Measurements from ENCODE around the gene NRXN3.

- TF ChIP-seq, protein P1, sequence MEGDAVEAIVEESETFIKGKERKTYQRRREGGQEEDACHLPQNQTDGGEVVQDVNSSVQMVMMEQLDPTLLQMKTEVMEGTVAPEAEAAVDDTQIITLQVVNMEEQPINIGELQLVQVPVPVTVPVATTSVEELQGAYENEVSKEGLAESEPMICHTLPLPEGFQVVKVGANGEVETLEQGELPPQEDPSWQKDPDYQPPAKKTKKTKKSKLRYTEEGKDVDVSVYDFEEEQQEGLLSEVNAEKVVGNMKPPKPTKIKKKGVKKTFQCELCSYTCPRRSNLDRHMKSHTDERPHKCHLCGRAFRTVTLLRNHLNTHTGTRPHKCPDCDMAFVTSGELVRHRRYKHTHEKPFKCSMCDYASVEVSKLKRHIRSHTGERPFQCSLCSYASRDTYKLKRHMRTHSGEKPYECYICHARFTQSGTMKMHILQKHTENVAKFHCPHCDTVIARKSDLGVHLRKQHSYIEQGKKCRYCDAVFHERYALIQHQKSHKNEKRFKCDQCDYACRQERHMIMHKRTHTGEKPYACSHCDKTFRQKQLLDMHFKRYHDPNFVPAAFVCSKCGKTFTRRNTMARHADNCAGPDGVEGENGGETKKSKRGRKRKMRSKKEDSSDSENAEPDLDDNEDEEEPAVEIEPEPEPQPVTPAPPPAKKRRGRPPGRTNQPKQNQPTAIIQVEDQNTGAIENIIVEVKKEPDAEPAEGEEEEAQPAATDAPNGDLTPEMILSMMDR (IDR thresholded peaks at IDR 0.05), result no peak
- TF ChIP-seq SIN3A (IDR thresholded peaks at IDR 0.05; ENCODE audit: borderline replicate concordance, insufficient read depth, low read depth, low read length) (no peak), REST (IDR thresholded peaks at IDR 0.05; ENCODE audit: insufficient read depth in 1 of 2, low read depth in 2 of 2, low read length in 1 of 2) (no peak), TCF7L2 (IDR thresholded peaks at IDR 0.05; ENCODE audit: low read depth, low read length) (no peak), POLR2AphosphoS5 (IDR thresholded peaks at IDR 0.05; ENCODE audit: low read depth, low read length) (no peak)
Observed at GRCh38 chr14:79186523-79186922, 1016.4 kb downstream of the NRXN3 start.

All from Panc1 (cell line).